ENCODE results near the gene ITGA3. TPM values are rescaled to one million over a fixed set of nuclear protein-coding genes. Genes with fewer than 3 reads are reported as not detected.

The ITGA3 gene
- total RNA-seq, 2 donors from 2014 or later = 16.6 to 21.7 TPM

GRCh38 chr17:50080096-50080480 lies 24.2 kb downstream of the ITGA3 start:
- no peak overlapping the region for H3K9ac ChIP-seq (ENCODE audit: extremely low read depth, low read length, poor library complexity, severe bottlenecking)
- H3K36me3 ChIP-seq (ENCODE audit: control insufficient read depth, insufficient read depth, low read length) = peaks cover 3% of the 10 kb centered on the region
- 84 to 93% methylated on average over 2 to 10 of the region's 11 CpGs for WGBS, 2 experiments (ENCODE audit: insufficient coverage in 1 of 2, insufficient read length in 1 of 2)
- no peak for DNase-seq
- H3K4me1 ChIP-seq (ENCODE audit: control insufficient read depth, insufficient read depth, low read length) = no peaks in the 10 kb centered on the region
- Mint-ChIP-seq H3K36me3 (ENCODE audit: low read depth) (peaks cover 13% of the 10 kb centered on the region), H3K9me3 (no peaks in the 10 kb centered on the region), H3K4me3 (no peak overlapping the region), H3K4me1 (no peaks in the 10 kb centered on the region), H3K27me3 (ENCODE audit: insufficient read depth) (peaks cover 39% of the 10 kb centered on the region), H3K27ac (no peak overlapping the region)
- H3K27me3 ChIP-seq (ENCODE audit: control insufficient read depth, insufficient read depth, low read length, poor library complexity, severe bottlenecking) = peaks cover 32% of the 10 kb centered on the region
- H3K9me3 ChIP-seq (ENCODE audit: control insufficient read depth, low read length) = no peaks in the 10 kb centered on the region
- H3K27ac ChIP-seq (ENCODE audit: low read depth, low read length) = no peak overlapping the region
- no peak overlapping the region for H3K4me3 ChIP-seq (ENCODE audit: low read length)
- no peak for TF ChIP-seq CTCF (conservative IDR thresholded peaks at IDR 0.05)

GRCh38 chr17:50080827-50081226 lies 24.9 kb downstream of the ITGA3 start:
- Histone ChIP-seq H3K4me3 (ENCODE audit: low read length) (no peak overlapping the region), H3K27me3 (ENCODE audit: control insufficient read depth, insufficient read depth, low read length, poor library complexity, severe bottlenecking) (peaks cover 25% of the 10 kb centered on the region), H3K27ac (ENCODE audit: low read depth, low read length) (no peak overlapping the region), H3K36me3 (ENCODE audit: control insufficient read depth, insufficient read depth, low read length) (peaks cover 3% of the 10 kb centered on the region), H3K9ac (ENCODE audit: extremely low read depth, low read length, poor library complexity, severe bottlenecking) (no peak overlapping the region), H3K9me3 (ENCODE audit: control insufficient read depth, low read length) (no peaks in the 10 kb centered on the region), H3K4me1 (ENCODE audit: control insufficient read depth, insufficient read depth, low read length) (no peaks in the 10 kb centered on the region)
- no peak overlapping the region for H3K4me3 Mint-ChIP-seq
- H3K27ac Mint-ChIP-seq = no peak overlapping the region
- no peak for TF ChIP-seq CTCF (conservative IDR thresholded peaks at IDR 0.05)
- peaks cover 31% of the 10 kb centered on the region for H3K27me3 Mint-ChIP-seq (ENCODE audit: insufficient read depth)
- DNase-seq = no peak
- H3K9me3 Mint-ChIP-seq = no peaks in the 10 kb centered on the region
- no peaks in the 10 kb centered on the region for H3K4me1 Mint-ChIP-seq
- H3K36me3 Mint-ChIP-seq (ENCODE audit: low read depth) = peaks cover 13% of the 10 kb centered on the region
- 92 to 93% methylated on average over 5 to 7 of the region's 7 CpGs for WGBS, 2 experiments (ENCODE audit: insufficient coverage in 1 of 2, insufficient read length in 1 of 2)

- Histone ChIP-seq H3K9me3 (ENCODE audit: control insufficient read depth, low read length) (no peaks in the 10 kb centered on the region), H3K27ac (ENCODE audit: low read depth, low read length) (no peak overlapping the region), H3K4me3 (ENCODE audit: low read length) (no peak overlapping the region), H3K27me3 (ENCODE audit: control insufficient read depth, insufficient read depth, low read length, poor library complexity, severe bottlenecking) (peaks cover 16% of the 10 kb centered on the region), H3K9ac (ENCODE audit: extremely low read depth, low read length, poor library complexity, severe bottlenecking) (no peak overlapping the region), H3K36me3 (ENCODE audit: control insufficient read depth, insufficient read depth, low read length) (peaks cover 3% of the 10 kb centered on the region), H3K4me1 (ENCODE audit: control insufficient read depth, insufficient read depth, low read length) (no peaks in the 10 kb centered on the region)
- no peak for TF ChIP-seq CTCF (conservative IDR thresholded peaks at IDR 0.05)
- Mint-ChIP-seq H3K36me3 (ENCODE audit: low read depth) (peaks cover 13% of the 10 kb centered on the region), H3K27ac (no peak overlapping the region), H3K27me3 (ENCODE audit: insufficient read depth) (peaks cover 22% of the 10 kb centered on the region), H3K9me3 (no peaks in the 10 kb centered on the region), H3K4me3 (no peak overlapping the region), H3K4me1 (no peaks in the 10 kb centered on the region)
- 96 to 100% methylated on average over 2 to 4 of the region's 5 CpGs for WGBS, 2 experiments (ENCODE audit: insufficient coverage in 1 of 2, insufficient read length in 1 of 2)
- DNase-seq = no peak
Observed at GRCh38 chr17:50081757-50082156, 25.8 kb downstream of the ITGA3 start.

Data from endodermal cell (in vitro differentiated cells).